Osteoblast (primary cell): ENCODE data around the gene AFAP1. TPM values are rescaled to one million over a fixed set of nuclear protein-coding genes. Genes with fewer than 3 reads are reported as not detected.

Experiments
- DNase-seq: peaks from one replicate; pipeline ENCODE4 v3.0.0; 2011; ENCODE audit warnings: low spot score, mixed read lengths; ENCODE audit not compliant: insufficient read length; ENCODE audit errors: missing footprints
- H2AFZ ChIP-seq: 2 replicates; pipeline ENCODE4 v1.6.0; 2011; ENCODE audit warnings: mild to moderate bottlenecking, low read length
- H3K27ac ChIP-seq: 2 replicates; pipeline ENCODE4 v1.5.1; 2011; ENCODE audit warnings: mild to moderate bottlenecking, low read depth, low read length, moderate library complexity
- H3K27me3 ChIP-seq: 2 replicates; pipeline ENCODE4 v1.6.0; 2012; ENCODE audit warnings: mild to moderate bottlenecking, control low read depth, inconsistent platforms, low read length, moderate library complexity; ENCODE audit not compliant: insufficient read depth
- H3K36me3 ChIP-seq: 2 replicates; pipeline ENCODE4 v1.5.1; 2011; ENCODE audit warnings: mild to moderate bottlenecking, low read length, control low read depth, moderate library complexity; ENCODE audit not compliant: insufficient read depth
- H3K4me1 ChIP-seq: 2 replicates; pipeline ENCODE4 v1.5.1; 2011; ENCODE audit warnings: mild to moderate bottlenecking, low read length, control low read depth, moderate library complexity; ENCODE audit not compliant: insufficient read depth
- H3K4me2 ChIP-seq: 2 replicates; pipeline ENCODE4 v1.6.0; 2011; ENCODE audit warnings: mild to moderate bottlenecking, low read length; ENCODE audit not compliant: insufficient read depth
- H3K4me3 ChIP-seq: fragments of 200-600 bp; sonication (generic); 3 replicates; pipeline ENCODE4 v1.5.1; 2012; ENCODE audit warnings: mild to moderate bottlenecking, low read length, inconsistent platforms; ENCODE audit not compliant: insufficient read depth
- H3K79me2 ChIP-seq: 2 replicates; pipeline ENCODE4 v1.6.0; 2012; ENCODE audit warnings: mild to moderate bottlenecking, low read length, control low read depth, inconsistent platforms; ENCODE audit not compliant: insufficient read depth
- H3K9me3 ChIP-seq: 2 replicates; pipeline ENCODE4 v1.5.1; 2011; ENCODE audit warnings: low read depth, low read length, control low read depth
- H4K20me1 ChIP-seq: 2 replicates; pipeline ENCODE4 v1.6.0; 2012; ENCODE audit warnings: mild to moderate bottlenecking, low read length, control low read depth; ENCODE audit not compliant: insufficient read depth
- total RNA-seq: library from RNA; depleted of rRNA; stranded (reverse); fragments of >200 nt; gene quantifications from 2 replicates; pipeline ENCODE4 v1.2.3, GENCODE V29; 2012
- TF ChIP-seq, protein P1 (sequence below): IDR thresholded peaks from 2 replicates; pipeline ENCODE4 v1.5.1; 2011; ENCODE audit warnings: mild to moderate bottlenecking, low read depth, low read length, moderate library complexity; ENCODE audit errors: extremely low read depth

AFAP1 gene
- total RNA-seq, 1 donor, result 101 TPM

DNA sequence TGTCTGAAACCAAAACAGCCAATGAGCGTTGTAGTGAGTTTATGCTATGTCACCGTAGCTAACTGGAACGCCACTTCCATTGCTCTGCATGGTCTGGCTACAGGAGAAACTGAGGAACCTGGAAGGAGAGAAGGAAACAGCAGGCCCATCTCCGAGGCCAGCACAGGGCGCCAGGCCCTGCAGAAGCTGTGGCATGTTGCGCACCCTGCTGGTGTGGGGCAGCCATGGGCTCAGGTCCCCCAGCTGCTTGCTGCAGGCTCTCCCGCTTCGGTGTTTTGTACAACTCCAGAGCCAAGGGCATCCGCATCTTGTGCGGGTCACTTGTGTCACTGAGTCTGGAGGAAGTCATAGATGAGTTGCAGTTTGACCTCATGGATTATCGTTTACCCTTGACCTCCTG lies 89.2 kb downstream of the AFAP1 start:
- Histone ChIP-seq H3K9me3 (no peaks in the 10 kb centered on the region), H4K20me1 (no peaks in the 10 kb centered on the region), H3K4me2 (no peak overlapping the region), H3K79me2 (peaks cover 99% of the 10 kb centered on the region), H3K27ac (peak overlapping the region; percentile 19), H3K36me3 (peaks cover 98% of the 10 kb centered on the region), H3K4me1 (peaks cover 19% of the 10 kb centered on the region), H3K27me3 (no peaks in the 10 kb centered on the region), H3K4me3 (no peak overlapping the region), H2AFZ (no peak overlapping the region)
- no peak for DNase-seq
- TF ChIP-seq, protein P1, sequence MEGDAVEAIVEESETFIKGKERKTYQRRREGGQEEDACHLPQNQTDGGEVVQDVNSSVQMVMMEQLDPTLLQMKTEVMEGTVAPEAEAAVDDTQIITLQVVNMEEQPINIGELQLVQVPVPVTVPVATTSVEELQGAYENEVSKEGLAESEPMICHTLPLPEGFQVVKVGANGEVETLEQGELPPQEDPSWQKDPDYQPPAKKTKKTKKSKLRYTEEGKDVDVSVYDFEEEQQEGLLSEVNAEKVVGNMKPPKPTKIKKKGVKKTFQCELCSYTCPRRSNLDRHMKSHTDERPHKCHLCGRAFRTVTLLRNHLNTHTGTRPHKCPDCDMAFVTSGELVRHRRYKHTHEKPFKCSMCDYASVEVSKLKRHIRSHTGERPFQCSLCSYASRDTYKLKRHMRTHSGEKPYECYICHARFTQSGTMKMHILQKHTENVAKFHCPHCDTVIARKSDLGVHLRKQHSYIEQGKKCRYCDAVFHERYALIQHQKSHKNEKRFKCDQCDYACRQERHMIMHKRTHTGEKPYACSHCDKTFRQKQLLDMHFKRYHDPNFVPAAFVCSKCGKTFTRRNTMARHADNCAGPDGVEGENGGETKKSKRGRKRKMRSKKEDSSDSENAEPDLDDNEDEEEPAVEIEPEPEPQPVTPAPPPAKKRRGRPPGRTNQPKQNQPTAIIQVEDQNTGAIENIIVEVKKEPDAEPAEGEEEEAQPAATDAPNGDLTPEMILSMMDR, result peak; percentile 8

- Histone ChIP-seq H2AFZ (no peak overlapping the region), H3K79me2 (peaks cover 84% of the 10 kb centered on the region), H4K20me1 (no peaks in the 10 kb centered on the region), H3K9me3 (no peaks in the 10 kb centered on the region), H3K4me1 (peaks cover 46% of the 10 kb centered on the region), H3K4me3 (no peak overlapping the region), H3K36me3 (peaks cover 78% of the 10 kb centered on the region), H3K27me3 (no peaks in the 10 kb centered on the region), H3K27ac (peak overlapping the region; percentile 94), H3K4me2 (no peak overlapping the region)
- TF ChIP-seq, protein P1, result no peak
- DNase-seq, result no peak
These were observed 92.5 kb downstream of the AFAP1 start for GRCh38 chr4:7847206-7847605.

- TF ChIP-seq, protein P1, result peak; percentile 41
- H3K36me3 ChIP-seq, result peaks cover 78% of the 10 kb centered on the region
- no peaks in the 10 kb centered on the region for H3K27me3 ChIP-seq
- H3K79me2 ChIP-seq, result peaks cover 82% of the 10 kb centered on the region
- H2AFZ ChIP-seq, result no peak overlapping the region
- H3K9me3 ChIP-seq, result no peaks in the 10 kb centered on the region
- no peak overlapping the region for H3K4me3 ChIP-seq
- no peak overlapping the region for H3K4me2 ChIP-seq
- H4K20me1 ChIP-seq, result no peaks in the 10 kb centered on the region
- no peak for DNase-seq
- H3K27ac ChIP-seq, result peak overlapping the region; percentile 94
- peaks cover 58% of the 10 kb centered on the region for H3K4me1 ChIP-seq
These were observed 94.0 kb downstream of the AFAP1 start for GRCh38 chr4:7845493-7846128.

DNA sequence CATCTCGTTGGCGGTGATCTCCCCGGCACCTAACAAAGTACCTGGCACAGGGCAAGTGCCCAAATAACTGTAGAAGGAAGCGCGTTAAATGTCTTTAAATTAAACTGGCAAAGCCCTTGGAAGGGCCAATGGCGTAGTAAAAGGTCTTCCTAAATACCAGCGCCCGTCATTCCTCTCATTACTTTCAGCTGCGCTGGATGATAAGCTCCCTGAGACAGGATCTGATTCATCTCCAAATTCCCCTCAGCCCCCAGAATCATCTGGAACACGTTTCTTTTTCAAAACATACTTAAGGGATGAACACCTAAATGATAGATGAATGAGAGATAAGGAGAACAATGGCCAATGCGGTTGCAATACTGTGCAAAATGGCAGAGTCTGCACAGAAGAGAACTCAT lies 95.1 kb downstream of the AFAP1 start:
- Histone ChIP-seq H3K4me3 (no peak overlapping the region), H2AFZ (no peak overlapping the region), H3K4me1 (peaks cover 62% of the 10 kb centered on the region), H3K27ac (peak overlapping the region; percentile 94), H3K27me3 (no peaks in the 10 kb centered on the region), H4K20me1 (no peaks in the 10 kb centered on the region), H3K79me2 (peaks cover 81% of the 10 kb centered on the region), H3K36me3 (peaks cover 75% of the 10 kb centered on the region), H3K4me2 (peak overlapping the region; percentile 49), H3K9me3 (no peaks in the 10 kb centered on the region)
- TF ChIP-seq, protein P1, result no peak
- peak; percentile 91 for DNase-seq
